GM21381 (cell line): ENCODE data around the gene CRYBA2.

Source experiments
- ATAC-seq: cut with Tn5 transposase; IDR thresholded peaks from one replicate; pipeline ENCODE4 v1.9.1; 2021; ENCODE audit warnings: mild to moderate bottlenecking, moderate library complexity; ENCODE audit not compliant: unreplicated experiment

Gene CRYBA2

GRCh38 chr2:219024059-219024458 lies 30.8 kb upstream of the CRYBA2 start:
- no peak for ATAC-seq

- no peak for ATAC-seq
These were observed 29.9 kb upstream of the CRYBA2 start for GRCh38 chr2:219023045-219023605.

- ATAC-seq: no peak
These were observed 29.4 kb upstream of the CRYBA2 start for GRCh38 chr2:219022616-219023015.

- ATAC-seq: no peak
These were observed 28.8 kb upstream of the CRYBA2 start for GRCh38 chr2:219022041-219022440.

GRCh38 chr2:219021591-219021990 lies 28.4 kb upstream of the CRYBA2 start:
- ATAC-seq: no peak

- no peak for ATAC-seq
These were observed 27.6 kb upstream of the CRYBA2 start for GRCh38 chr2:219020604-219021365.

GRCh38 chr2:219019436-219019835 lies 26.2 kb upstream of the CRYBA2 start:
- ATAC-seq: no peak

- ATAC-seq: no peak
These were observed 25.5 kb upstream of the CRYBA2 start for GRCh38 chr2:219018726-219019125.

- no peak for ATAC-seq
These were observed 25.1 kb upstream of the CRYBA2 start for GRCh38 chr2:219018286-219018685.

GRCh38 chr2:219017201-219017931 lies 24.1 kb upstream of the CRYBA2 start:
- ATAC-seq: no peak

GRCh38 chr2:219016721-219017120 lies 23.5 kb upstream of the CRYBA2 start:
- ATAC-seq: no peak

GRCh38 chr2:219010873-219011272 lies 17.7 kb upstream of the CRYBA2 start:
- ATAC-seq: no peak

- no peak for ATAC-seq
These were observed 17.0 kb upstream of the CRYBA2 start for GRCh38 chr2:219010162-219010756.

- no peak for ATAC-seq
These were observed 16.1 kb upstream of the CRYBA2 start for GRCh38 chr2:219009294-219009693.

GRCh38 chr2:219003979-219004378 lies 10.8 kb upstream of the CRYBA2 start:
- no peak for ATAC-seq

- no peak for ATAC-seq
These were observed 10.0 kb upstream of the CRYBA2 start for GRCh38 chr2:219003267-219003634.

- ATAC-seq: no peak
These were observed 9.4 kb upstream of the CRYBA2 start for GRCh38 chr2:219002395-219003266.

GRCh38 chr2:219001577-219002394 lies 8.6 kb upstream of the CRYBA2 start:
- no peak for ATAC-seq

GRCh38 chr2:219001100-219001576 lies 7.9 kb upstream of the CRYBA2 start:
- no peak for ATAC-seq

GRCh38 chr2:219000569-219000960 lies 7.3 kb upstream of the CRYBA2 start:
- ATAC-seq: no peak
